Endothelial cell of umbilical vein (primary cell): ENCODE measurements around the gene MGST2. TPM values are rescaled to one million over a fixed set of nuclear protein-coding genes. Genes with fewer than 3 reads are reported as not detected.

ENCODE experiments used
- BruUV-seq: library from RNA; stranded (reverse); fragments of 400-500 nt; replicated peaks from 2 replicates; lab custom pipeline; 2021; lab: Mats Ljungman, UMichigan
- CTCF ChIA-PET: fragments of 300-600, 350-600 bp; sonication (Branson Sonifier 250); formaldehyde crosslinking; loops from one replicate; lab custom pipeline; 2021; ENCODE audit warnings: antibody characterized with exemption, inconsistent platforms; lab: Charles Lee
- POLR2A ChIA-PET: fragments of 300-600, 350-600 bp; sonication (Branson Sonifier 250); formaldehyde crosslinking; loops from one replicate; lab custom pipeline; 2021; ENCODE audit warnings: antibody characterized with exemption, inconsistent platforms; lab: Charles Lee
- DNase-seq: peaks from one replicate; pipeline ENCODE4 v3.0.0-alpha.2; 2011; ENCODE audit warnings: low read depth, low spot score
- FAIRE-seq: peaks from 2 replicates; lab custom pipeline; 2011; peaks lifted over from hg19 to GRCh38; lab: Jason Lieb, UNC
- H2AFZ ChIP-seq: 2 replicates; pipeline ENCODE4 v1.6.0; 2012; ENCODE audit warnings: low read depth, low read length, control low read depth, inconsistent platforms
- H3K27ac ChIP-seq: 2 replicates; pipeline ENCODE4 v1.5.1; 2011; ENCODE audit warnings: low read depth, mild to moderate bottlenecking, control low read depth, low read length, moderate library complexity; ENCODE audit not compliant: insufficient read depth
- H3K27me3 ChIP-seq, 2 experiments: 2 replicates each; pipeline versions ENCODE4 v1.6.0 to v1.6.1; 2011; ENCODE audit warnings: low read length in 2 of 2, mixed read lengths in 1 of 2; ENCODE audit not compliant: control insufficient read depth in 2 of 2, insufficient read depth in 2 of 2
- H3K36me3 ChIP-seq, 2 experiments: 2 replicates in 1 of 2; 3 replicates in 1 of 2; pipeline ENCODE4 v1.5.1; 2011; ENCODE audit warnings: low read length in 2 of 2, mild to moderate bottlenecking in 1 of 2, moderate library complexity in 1 of 2; ENCODE audit not compliant: control insufficient read depth in 2 of 2, insufficient read depth in 2 of 2; ENCODE audit errors: extremely low read depth in 1 of 2
- H3K4me1 ChIP-seq: 3 replicates; pipeline ENCODE4 v1.5.1; 2011; ENCODE audit warnings: mild to moderate bottlenecking, low read length; ENCODE audit not compliant: control insufficient read depth, insufficient read depth; ENCODE audit errors: extremely low read depth
- H3K4me2 ChIP-seq: 2 replicates; pipeline ENCODE4 v1.6.1; 2011; ENCODE audit warnings: low read length, control low read depth, mixed read lengths; ENCODE audit not compliant: insufficient read depth
- H3K4me3 ChIP-seq, 3 experiments: fragments of 200-600 bp in 1 of 3; sonication (generic), shearing (Covaris generic) in 1 of 3; replicated peaks in 1 of 3; 2 replicates each; pipeline ENCODE4 v1.5.1; 2011 to 2016; ENCODE audit warnings: control low read depth in 3 of 3, low read length in 3 of 3, mild to moderate bottlenecking in 2 of 3, inconsistent platforms in 1 of 3, low read depth in 1 of 3, moderate library complexity in 1 of 3; ENCODE audit not compliant: insufficient read depth in 1 of 3
- H3K79me2 ChIP-seq: 2 replicates; pipeline ENCODE4 v1.6.0; 2012; ENCODE audit warnings: low read length, inconsistent platforms; ENCODE audit not compliant: control insufficient read depth, insufficient read depth
- H3K9ac ChIP-seq: replicated peaks from 2 replicates; pipeline ENCODE3; 2011; ENCODE audit warnings: low read length, control low read depth; ENCODE audit not compliant: insufficient read depth; ENCODE audit errors: extremely low read depth
- H3K9me1 ChIP-seq: replicated peaks from 3 replicates; pipeline ENCODE4 v1.6.0; 2011; ENCODE audit warnings: mild to moderate bottlenecking, low read length; ENCODE audit not compliant: control insufficient read depth, insufficient read depth; ENCODE audit errors: extremely low read depth
- H3K9me3 ChIP-seq: replicated peaks from 2 replicates; pipeline ENCODE4 v1.5.1; 2012; ENCODE audit warnings: low read length, inconsistent platforms; ENCODE audit not compliant: control insufficient read depth, insufficient read depth
- H4K20me1 ChIP-seq: replicated peaks from 2 replicates; pipeline ENCODE3; 2011; ENCODE audit warnings: mild to moderate bottlenecking, low read length; ENCODE audit not compliant: control insufficient read depth, insufficient read depth; ENCODE audit errors: extremely low read depth
- CTCF ChIP-seq, 2 donors: IDR thresholded peaks; 1 replicate in 1 of 2; 2 replicates in 1 of 2; pipeline ENCODE4 v1.5.1; 2011; ENCODE audit warnings: low read length in 2 of 2, mild to moderate bottlenecking in 2 of 2, moderate library complexity in 2 of 2, control low read depth in 1 of 2, inconsistent platforms in 1 of 2, low read depth in 1 of 2; ENCODE audit not compliant: insufficient read depth in 1 of 2; ENCODE audit errors: extremely low read depth in 1 of 2
- EZH2 ChIP-seq: IDR thresholded peaks from 2 replicates; pipeline ENCODE4 v1.6.1; 2012; ENCODE audit warnings: borderline replicate concordance, low read depth, mild to moderate bottlenecking, moderate library complexity, low read length, inconsistent platforms; ENCODE audit not compliant: severe bottlenecking
- FOS ChIP-seq: IDR thresholded peaks from 2 replicates; pipeline ENCODE4 v1.6.1; 2011; ENCODE audit warnings: mild to moderate bottlenecking, low read length, moderate library complexity, borderline replicate concordance; ENCODE audit not compliant: insufficient read depth
- GATA2 ChIP-seq: IDR thresholded peaks from 2 replicates; pipeline ENCODE4 v1.7.0; 2011; ENCODE audit warnings: low read depth, mild to moderate bottlenecking, moderate library complexity, mixed read lengths, low read length; ENCODE audit not compliant: insufficient read length, insufficient read depth
- JUN ChIP-seq: IDR thresholded peaks from 2 replicates; pipeline ENCODE4 v1.6.1; 2011; ENCODE audit warnings: borderline replicate concordance, low read depth; ENCODE audit not compliant: insufficient read length, insufficient read depth
- MAX ChIP-seq: IDR thresholded peaks from 2 replicates; pipeline ENCODE4 v1.6.1; 2011; ENCODE audit not compliant: insufficient read depth, insufficient read length
- MYC ChIP-seq: IDR thresholded peaks from one replicate; pipeline ENCODE4 v1.6.1; 2011; ENCODE audit warnings: mild to moderate bottlenecking, low read depth, low read length
- POLR2A ChIP-seq: IDR thresholded peaks from 2 replicates; pipeline ENCODE4 v1.6.1; 2012; ENCODE audit warnings: low read depth, mild to moderate bottlenecking, control low read depth, low read length
- POLR2AphosphoS5 ChIP-seq: IDR thresholded peaks from 2 replicates; pipeline ENCODE4 v1.6.1; 2012; ENCODE audit warnings: low read depth, mild to moderate bottlenecking, control low read depth, low read length, moderate library complexity; ENCODE audit not compliant: insufficient read depth
- dilution Hi-C: fragments of 300-500 bp; cut with MboI; formaldehyde crosslinking; loops from one replicate; pipeline ENCODE4 v1.15.0; 2019; ENCODE audit warnings: low sequenced_read_pairs; ENCODE audit not compliant: extremely low pct_ligation_motif_present
- intact Hi-C: fragments of 100-400 bp; cut with micrococcal nuclease; formaldehyde crosslinking; loops from one replicate; pipeline ENCODE4 v1.10.0; 2022
- polyA plus RNA-seq, 4 experiments: library from polyadenylated mRNA; depleted of rRNA in 3 of 4; stranded (reverse) in 3 of 4; unstranded in 1 of 4; fragments of >200 nt; gene quantifications; 2 replicates each; pipeline versions ENCODE4 v1.2.1 to v1.2.3, GENCODE V29; 2011 to 2012; ENCODE audit warnings: missing spikeins in 1 of 4
- total RNA-seq: library from RNA; stranded (reverse); gene quantifications from 2 replicates; pipeline ENCODE4 v1.2.3, GENCODE V29; 2021

MGST2 gene
- total and polyA plus RNA-seq, 2 donors (not counting 3 experiments of a cell fraction or from before 2014, with no cell fraction given), result 64.3 to 78.9 TPM

- no peaks in the 10 kb centered on the region for H3K79me2 ChIP-seq
- no peaks in the 10 kb centered on the region for H3K4me1 ChIP-seq
- intact Hi-C loops, result no loop called here
- H3K27me3 ChIP-seq, result no peaks in the 10 kb centered on the region
- H3K9me3 ChIP-seq, result no peaks in the 10 kb centered on the region
- no peak overlapping the region for H3K4me2 ChIP-seq
- dilution Hi-C loops, result no loop called here
- H4K20me1 ChIP-seq, result no peaks in the 10 kb centered on the region
- no peaks in the 10 kb centered on the region for H3K9me1 ChIP-seq
- no TSS peak for BruUV-seq
- ChIA-PET POLR2A (no interaction called here), CTCF (no interaction called here)
- FAIRE-seq (no peak), DNase-seq (no peak)
- H3K27ac ChIP-seq, result no peak overlapping the region
- no peak for TF ChIP-seq GATA2
- TF ChIP-seq POLR2A, result no peak
- TF ChIP-seq EZH2, result no peak
- no peak for TF ChIP-seq FOS
- no peak for TF ChIP-seq CTCF (IDR thresholded peaks at IDR 0.05; ENCODE audit: extremely low read depth in 1 of 2, insufficient read depth in 1 of 2, low read depth in 1 of 2, low read length in 2 of 2)
- no peak for TF ChIP-seq MAX
- TF ChIP-seq JUN, result no peak
- no peak for TF ChIP-seq MYC
- TF ChIP-seq POLR2AphosphoS5, result no peak
- H3K36me3 ChIP-seq, result peaks cover 2 to 5% of the 10 kb centered on the region in 2 experiments
- no peak overlapping the region for H2AFZ ChIP-seq
- no peak overlapping the region for H3K9ac ChIP-seq
- no peak overlapping the region for H3K4me3 ChIP-seq
Observed at GRCh38 chr4:139676913-139677585, 11.4 kb downstream of the MGST2 start.
